GM21737 (cell line): ENCODE measurements around the gene RNASEH2B.

Experiments used
- ATAC-seq: cut with Tn5 transposase; IDR thresholded peaks from one replicate; pipeline ENCODE4 v1.9.1; 2021; ENCODE audit warnings: mild to moderate bottlenecking, moderate library complexity; ENCODE audit not compliant: unreplicated experiment

RNASEH2B gene

GRCh38 chr13:50905256-50905655 is 4.3 kb upstream of the RNASEH2B start:
- no peak for ATAC-seq

- ATAC-seq = no peak
Measured at GRCh38 chr13:50907781-50908180, 1.8 kb upstream of the RNASEH2B start.

DNA sequence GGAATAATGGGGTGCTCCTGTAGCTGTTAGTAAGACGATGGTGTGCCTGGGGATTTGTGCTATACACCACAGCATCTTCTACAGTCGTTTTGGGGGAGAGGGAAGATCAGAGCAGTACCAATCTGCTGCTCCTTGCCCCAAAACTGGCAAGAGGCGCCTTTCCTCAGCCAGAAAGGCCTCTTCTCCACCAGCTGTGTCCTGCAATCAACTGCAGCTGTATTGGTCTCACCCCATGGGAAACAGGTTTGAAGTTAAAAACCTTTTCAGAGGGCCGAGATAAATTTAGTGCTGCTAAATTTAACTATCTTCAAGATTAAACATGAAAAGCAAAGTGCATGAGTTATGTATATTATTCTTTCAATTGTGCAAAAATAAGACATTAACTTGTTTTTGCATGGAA is 1.2 kb upstream of the RNASEH2B start:
- no peak for ATAC-seq

DNA sequence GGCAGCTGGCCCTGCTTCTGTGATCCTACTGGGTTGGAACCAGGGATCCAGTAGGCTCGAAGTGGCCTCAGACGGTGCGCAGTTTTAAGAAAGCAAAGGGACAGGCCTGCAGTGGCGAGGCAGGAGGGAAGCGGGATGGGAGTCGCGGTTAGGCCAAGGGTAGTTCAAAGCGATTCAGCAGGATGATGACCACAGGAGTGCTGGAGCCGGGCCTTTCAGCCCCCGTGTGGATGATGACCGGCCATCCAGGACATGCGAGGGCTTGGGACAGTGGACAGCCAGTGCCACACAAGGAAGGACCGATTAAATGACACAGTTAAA is 854 bp downstream of the RNASEH2B start:
- no peak for ATAC-seq

DNA sequence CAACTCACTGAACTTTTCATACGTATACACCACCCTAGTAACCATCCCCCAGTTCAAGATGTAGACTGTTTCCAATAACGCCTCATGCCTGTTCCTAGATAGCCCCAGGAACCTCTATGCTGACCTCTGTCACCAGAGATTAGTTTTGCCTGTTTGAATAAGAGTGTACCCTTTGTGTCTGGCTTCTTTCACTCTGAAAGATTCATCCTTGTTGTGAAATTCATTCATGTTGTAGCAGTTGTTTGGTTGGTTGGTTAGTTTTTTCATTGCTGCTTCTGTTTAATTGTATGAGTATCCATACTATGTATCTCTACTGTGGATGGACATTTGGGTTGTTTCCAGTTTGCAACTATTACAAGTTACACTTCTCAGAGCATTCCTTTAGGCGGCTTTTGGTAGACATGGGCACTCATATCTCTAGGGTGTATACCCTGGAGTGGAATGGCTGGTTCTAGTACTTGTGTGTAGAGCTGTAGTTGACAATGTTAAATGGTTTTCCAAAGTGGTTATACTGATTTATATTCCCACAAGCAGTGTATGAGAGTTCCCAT is 1.6 kb downstream of the RNASEH2B start:
- no peak for ATAC-seq

DNA sequence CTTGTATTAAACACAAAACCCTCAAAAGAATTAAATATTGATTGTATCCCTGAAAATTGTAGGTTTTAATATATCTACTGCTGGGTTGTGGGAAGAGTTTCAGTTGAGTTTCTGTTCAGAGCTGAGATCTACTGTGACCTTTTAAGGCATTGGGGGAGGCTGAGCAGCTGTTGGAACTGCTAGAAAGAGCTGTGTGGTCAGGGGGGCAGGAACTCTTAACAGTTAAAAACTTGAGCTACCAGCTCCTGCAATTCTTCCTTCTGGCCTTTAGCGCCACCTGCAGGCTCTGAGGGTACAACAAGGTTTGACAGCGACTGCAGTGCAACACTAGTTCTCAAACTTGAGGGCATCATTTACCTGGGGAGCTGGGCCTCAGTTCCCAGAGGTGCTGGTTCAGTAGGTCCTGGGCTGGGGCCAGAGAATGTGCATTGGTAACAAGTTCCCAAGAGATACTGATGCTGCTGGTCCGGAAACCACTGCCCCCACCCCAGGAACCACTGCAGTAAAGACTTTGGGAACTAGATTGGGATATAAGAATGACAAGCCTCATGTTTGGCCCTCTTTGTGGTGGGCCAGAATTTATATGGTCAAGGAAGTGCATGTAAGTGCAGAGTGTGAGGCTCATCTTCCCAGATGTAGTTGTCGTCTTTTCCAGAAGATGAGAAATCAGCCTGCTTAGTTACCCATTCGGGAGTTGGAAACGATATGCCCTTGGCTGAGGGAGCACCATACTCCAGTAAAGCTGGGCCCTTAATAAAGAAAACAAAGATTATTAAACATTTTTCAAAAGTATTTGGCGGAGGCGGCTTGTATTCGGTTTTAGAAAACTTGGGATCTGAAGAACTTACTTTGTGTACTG is 2.6 kb downstream of the RNASEH2B start:
- peak; percentile 44 for ATAC-seq

DNA sequence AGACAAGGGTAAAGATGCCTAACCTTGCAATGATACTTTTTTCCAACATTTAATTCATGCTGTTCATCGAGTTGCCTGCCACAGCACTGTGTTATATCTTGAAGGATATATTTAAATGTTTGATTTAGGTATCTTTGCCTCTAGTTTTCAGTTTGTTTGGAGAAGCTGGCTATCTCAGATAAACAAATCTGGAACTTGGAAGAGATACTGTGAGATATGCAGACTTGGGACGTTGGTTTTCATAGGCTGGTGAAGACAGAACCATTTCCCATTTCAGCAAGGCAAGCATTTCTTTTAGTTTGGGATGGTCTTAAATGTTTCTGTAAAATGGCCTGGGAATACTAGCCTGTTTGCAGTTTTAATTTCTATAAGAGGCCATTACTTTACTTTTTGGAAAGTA is 3.3 kb downstream of the RNASEH2B start:
- ATAC-seq = no peak

GRCh38 chr13:50914176-50914700 is 4.6 kb downstream of the RNASEH2B start:
- no peak for ATAC-seq

- no peak for ATAC-seq
Measured at GRCh38 chr13:50914848-50915247, 5.3 kb downstream of the RNASEH2B start.

DNA sequence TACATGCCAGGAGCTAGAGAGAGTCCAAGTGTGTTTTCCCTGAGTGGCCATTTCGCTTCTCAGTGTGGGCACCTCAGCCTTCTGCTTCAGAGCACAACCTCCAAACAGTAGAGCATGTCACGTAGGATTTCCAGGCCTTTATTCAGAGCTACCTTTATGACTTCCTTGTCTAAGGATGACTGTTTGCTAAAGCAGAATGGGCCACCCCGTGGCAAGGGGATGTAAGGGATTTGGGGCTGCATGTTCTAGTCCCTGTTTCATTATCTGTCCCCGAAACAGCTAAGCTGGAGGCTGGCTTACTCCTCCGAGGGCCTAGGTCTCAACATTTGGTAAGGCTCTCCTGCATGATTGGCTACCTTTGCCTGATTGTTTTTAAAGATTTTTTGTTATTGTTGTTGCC is 6.0 kb downstream of the RNASEH2B start:
- no peak for ATAC-seq

GRCh38 chr13:50916701-50917184 is 7.2 kb downstream of the RNASEH2B start:
- ATAC-seq = no peak

DNA sequence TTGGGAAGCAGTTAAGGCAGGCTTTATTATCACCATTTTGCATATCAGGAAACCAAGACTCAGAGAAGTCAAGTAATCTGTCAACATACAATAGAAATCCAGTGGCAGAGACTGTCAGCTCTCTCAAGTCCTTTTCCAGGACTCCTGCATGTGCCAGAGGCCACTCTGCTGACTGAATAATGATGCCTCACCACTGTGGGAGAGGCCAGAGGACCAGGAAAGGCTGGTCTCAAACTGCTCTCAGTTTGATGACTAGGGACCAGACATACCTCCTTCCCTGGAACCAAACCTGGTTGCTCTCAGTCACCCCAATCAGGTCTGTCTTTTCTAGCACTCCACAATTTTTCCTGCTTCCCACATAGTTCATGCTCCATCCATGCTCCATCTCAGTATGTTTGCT is 8.0 kb downstream of the RNASEH2B start:
- no peak for ATAC-seq

DNA sequence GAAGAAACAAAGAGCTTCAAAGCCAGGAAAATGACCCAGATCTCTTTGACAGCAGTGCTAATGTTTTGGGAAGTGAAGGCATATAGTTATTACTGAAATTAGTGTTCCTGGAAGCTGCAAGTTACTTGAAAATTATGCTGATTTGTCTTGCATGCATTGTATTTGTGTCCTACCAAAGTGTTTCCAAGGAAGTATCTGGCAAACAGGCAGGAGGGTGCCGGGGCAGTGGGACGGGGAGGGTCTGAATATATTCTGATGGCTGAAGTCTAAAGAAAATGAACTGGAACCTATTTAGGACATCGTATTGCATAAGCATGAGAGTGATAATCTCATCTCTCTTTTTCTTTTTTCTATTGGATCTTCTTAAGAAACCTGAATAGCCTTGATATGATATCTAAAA is 9.0 kb downstream of the RNASEH2B start:
- ATAC-seq = no peak

DNA sequence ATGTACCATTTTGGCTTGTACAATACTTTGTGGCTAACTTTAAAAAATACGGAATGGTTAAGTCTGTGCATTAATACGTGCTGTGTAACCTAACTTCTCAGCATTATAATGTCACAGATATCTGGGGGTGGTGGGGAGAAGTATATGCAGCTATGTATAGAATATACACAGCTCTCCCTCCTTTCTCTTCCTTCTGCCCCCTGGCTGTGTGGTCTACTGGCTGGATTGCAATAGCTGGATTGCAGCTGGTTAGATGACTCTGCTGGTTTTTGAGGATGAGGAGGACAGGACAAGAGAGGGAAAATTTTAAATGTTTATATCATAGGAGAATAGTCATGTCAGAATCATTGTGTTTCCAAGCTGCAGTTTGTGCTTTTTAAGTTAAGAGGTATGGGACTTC is 9.7 kb downstream of the RNASEH2B start:
- no peak for ATAC-seq

DNA sequence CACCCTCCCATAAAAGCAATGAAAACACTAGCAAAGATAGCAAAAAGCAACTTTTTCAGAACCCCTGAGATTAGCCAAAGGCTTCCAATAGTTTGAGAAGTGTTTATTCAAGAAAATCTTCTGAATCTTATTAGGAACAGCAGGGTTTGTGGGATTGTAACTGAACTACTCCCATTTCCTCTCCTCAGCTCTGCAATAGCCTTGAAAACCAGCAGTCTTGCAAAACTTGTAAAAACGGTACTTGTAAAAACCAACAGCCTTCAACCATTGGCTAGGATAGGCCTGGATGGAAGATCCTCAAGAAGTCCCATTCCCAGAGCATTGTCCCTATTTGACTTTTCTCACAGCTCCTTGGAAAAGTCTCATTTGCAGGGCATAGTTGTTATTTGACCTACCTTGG is 12.1 kb downstream of the RNASEH2B start:
- no peak for ATAC-seq

DNA sequence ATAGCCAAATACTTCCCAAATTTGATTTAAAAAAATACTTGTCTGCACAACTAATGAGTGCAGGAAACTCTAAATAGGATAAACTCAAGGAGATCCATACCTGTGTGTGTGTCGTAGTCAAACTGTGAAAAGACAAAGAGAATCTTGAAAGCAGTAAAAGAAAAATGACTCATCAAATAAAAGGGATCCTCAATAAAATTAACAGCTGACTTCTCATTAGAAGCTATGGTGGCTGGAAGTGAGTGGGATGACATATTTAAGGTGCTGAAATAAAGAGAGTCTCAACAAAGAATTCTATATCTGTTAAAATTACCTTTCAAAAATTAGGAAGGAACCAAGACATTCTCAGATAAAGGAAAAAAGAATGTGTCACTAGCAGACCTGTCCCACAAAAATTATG is 13.7 kb downstream of the RNASEH2B start:
- no peak for ATAC-seq

DNA sequence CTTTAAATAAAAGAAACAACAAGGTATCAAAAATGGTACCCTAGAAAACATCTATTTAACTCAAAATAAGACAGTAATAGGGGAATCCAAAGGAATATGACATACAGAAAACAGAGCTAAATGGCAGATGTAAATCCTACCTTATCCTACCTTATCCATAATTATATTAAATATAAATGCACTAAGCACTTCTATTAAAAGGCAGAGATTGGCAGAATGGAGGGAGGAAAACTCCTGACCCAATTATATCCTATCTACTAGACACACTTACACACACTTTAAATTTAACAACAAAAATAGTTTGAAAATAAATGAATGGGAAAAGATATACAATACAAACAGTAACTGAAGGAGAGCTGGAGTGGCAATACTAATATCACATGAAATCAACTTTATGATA is 14.4 kb downstream of the RNASEH2B start:
- ATAC-seq = no peak

DNA sequence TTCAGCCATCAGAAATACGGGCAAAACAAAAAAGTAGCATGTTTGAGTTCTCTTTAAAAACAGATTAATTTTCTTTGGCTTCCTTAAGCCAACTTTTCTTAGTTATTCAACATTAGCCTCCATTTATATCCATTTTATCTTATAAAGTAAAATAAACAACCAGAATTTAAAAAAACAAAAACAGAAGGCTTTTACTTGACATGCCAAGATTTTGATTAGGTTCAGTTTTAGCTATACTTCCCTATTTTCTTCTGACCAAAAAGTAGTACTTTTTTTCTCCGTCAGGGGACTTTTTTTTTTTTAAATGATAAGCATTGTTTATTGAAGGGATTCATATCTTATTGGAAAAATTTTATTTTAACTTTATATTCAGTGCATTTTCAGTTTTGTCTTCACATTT is 18.1 kb downstream of the RNASEH2B start:
- no peak for ATAC-seq

- ATAC-seq = no peak
Measured at GRCh38 chr13:50928102-50928501, 18.5 kb downstream of the RNASEH2B start.

- no peak for ATAC-seq
Measured at GRCh38 chr13:50928659-50929462, 19.3 kb downstream of the RNASEH2B start.

DNA sequence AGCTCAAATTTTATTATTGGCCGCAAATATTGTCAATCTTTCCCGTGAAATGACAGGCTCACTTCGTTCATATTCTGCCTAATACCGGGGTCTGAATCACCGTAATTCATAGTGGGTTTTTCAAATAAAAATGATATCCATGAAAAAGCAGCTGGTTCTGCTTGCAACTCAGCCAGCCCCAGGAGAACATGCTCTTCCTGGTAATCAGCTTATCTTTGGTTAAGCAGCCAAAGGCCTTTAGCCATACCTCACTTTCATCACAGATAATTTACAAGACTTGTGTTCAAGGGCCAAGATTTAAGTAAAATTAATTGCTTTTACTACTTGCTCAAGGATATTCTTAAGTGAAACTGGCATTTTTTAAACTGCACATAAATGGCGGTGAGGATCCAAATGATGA is 22.5 kb downstream of the RNASEH2B start:
- no peak for ATAC-seq
